HG02763 (cell line): Measurements from ENCODE around the gene UBE2N.
A peak's percentile ranks its signal among the peaks of the same experiment; 100 is the strongest.
"Not testable (repeated sequence)": the region's sequence is repeated elsewhere in the genome, so short reads cannot be mapped to it uniquely, and the experiment has no call there.

Experiments used
- ATAC-seq: cut with Tn5 transposase; IDR thresholded peaks from one replicate; pipeline ENCODE4 v1.9.1; 2021; ENCODE audit warnings: mild to moderate bottlenecking, moderate library complexity; ENCODE audit not compliant: unreplicated experiment

UBE2N gene

DNA sequence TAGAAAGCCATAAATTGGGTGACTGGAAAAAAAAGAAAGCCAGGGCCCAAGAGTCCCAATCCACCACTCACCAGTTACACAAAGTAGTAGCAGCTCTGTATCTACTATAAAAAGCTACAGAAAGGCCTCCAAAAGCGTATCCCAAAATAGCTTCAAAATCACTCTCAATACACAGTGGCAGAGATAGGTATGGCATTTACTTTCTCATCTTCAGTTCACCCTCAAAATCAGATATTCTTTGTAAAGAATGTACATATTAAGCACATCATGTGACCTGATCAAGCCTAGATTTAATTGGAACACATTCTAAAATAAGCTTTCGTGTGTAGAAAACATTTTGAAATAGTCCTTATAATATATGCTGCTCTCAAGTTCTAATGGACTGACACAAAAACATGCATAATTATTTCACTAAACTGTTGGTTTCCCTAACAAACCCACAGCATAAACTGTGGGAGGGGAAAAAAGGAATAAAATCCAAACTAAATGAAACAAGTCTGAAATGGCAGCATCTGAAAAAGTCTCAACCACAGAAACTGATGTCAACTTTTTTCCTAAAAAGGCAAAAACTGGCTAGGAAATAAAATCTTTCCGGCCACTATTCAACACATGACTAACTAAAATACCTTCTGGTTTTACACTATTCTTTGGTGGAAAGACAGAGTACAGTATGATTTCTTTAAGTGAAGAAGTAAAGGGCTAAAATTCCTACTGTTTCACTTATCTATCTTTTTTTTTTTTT, 25.9 kb downstream of the UBE2N start:
- no peak for ATAC-seq

DNA sequence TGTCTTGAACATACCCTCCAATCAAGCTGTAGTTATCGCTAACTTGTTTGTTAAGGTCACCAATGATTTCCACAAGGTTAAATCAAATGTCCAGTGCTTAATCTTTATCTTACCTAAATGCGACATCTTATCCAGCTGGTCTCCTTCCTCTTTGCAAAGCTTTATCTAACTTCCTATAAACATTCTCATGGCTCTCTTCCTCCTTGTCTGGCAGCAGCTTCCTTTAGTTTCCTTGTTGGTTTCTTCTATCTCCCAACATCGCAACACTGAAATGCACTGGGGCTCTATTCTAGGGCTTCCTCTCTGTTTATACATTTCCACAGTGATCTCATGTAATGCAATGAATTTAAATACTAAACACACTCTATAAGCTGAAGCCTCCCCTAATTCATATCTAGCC, 28.7 kb downstream of the UBE2N start:
- no peak for ATAC-seq

DNA sequence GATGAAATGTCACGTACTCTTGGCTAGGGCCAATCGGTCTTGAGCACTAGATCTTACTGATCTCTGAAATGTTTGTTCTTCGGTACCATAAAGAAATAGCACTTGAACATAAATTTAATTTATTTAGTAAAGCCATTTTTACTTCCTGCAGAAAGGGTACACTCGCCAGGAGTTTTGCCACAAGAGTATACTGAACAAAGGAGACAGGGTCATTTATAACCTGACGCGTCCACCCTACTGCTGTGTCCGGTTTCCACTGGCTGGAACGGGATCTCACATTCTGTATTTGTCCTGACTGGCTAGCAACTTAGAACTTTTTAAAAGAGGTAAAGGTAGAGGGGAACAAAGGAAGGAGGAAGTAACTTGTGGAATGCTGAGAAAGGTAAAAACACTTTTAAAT, 29.4 kb downstream of the UBE2N start:
- ATAC-seq, result not testable (repeated sequence)

DNA sequence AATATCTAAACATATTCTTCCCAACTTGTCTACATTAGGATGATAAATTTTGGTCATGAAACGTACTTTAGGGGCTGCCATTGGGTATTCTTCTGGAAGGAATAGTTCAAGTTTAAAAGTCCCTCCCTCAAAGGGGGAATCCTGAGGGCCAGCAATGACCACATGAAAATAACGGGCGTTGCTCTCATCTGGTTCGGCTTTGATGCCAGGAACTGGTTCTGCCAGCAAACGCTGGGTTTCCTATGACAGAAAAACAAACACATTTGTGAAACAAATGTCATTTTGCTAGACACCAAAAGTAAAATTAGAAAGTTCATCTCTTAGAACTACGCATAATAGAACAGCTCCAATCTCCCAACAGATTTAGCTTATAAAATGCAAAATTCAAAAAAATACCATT, 30.7 kb downstream of the UBE2N start:
- ATAC-seq, result not testable (repeated sequence)

DNA sequence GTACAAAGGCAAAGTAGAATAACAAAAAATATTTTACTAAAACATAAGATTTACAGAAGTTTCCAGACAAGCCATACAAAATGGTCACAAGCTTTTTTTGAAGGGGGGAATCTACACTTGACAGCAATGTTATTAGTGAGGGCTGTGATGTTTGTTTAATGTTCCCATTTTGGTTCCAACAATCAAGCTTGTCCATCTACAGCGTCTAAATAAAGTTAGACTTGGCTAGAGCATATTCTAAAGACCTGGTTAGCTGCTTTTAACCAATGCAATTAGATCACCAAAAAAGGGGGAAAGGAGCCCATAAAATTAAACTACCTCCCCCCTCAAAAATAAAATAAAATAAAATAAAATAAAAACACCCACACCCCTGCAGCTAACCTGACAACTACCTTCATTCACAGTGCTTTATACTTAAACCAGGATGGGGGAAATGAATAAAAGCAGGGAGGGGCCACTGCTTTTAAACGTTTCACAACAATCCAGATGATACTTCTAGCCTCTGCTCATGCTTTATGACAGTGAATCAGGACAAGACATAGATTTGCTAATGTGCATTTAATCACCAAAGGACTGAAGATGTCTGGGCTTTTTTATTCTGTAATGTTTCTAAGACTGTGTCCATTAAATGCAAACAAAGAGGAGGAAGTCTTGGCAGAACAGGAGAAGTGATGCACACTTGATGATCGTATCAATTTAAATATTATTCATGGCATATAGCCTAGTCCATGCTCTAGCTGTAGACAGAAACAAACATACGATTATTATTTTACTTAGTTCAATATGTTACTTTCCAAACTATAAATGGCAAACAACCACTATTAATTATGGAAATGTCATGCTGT, 32.2 kb downstream of the UBE2N start:
- ATAC-seq, result not testable (repeated sequence)

DNA sequence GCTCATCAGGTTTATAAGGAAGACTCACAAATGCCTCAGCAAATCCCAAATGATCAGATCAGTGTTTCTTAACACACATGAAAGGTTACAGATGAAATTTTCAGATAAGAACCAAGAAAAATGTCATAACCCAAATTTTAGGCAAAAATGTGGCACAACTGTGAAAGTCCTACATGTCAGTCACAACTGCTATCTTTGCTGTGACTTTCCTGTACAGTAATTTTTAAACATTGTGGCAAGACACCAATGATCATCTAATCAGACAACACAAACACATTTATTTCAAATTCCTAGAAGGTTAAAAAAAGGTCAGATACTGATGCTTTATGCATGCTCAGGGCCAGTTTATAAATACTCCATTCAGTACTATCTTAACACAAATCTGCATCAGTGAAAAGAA, 32.9 kb downstream of the UBE2N start:
- ATAC-seq, result no peak

DNA sequence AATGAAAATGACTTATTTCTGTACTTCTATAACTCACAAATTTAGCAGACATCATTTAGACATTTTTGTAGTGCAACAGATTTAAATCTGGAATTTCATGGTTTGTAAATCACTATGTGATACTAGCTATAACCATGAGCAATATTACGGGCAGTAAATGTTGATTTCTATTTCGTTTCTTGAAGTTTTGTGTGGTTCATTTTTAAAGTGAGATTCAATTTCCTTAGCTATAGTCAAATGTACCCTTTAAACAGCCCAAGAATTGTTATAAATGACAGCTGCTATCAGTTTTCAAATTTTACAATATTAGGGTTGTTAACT, 33.8 kb downstream of the UBE2N start:
- no peak for ATAC-seq

DNA sequence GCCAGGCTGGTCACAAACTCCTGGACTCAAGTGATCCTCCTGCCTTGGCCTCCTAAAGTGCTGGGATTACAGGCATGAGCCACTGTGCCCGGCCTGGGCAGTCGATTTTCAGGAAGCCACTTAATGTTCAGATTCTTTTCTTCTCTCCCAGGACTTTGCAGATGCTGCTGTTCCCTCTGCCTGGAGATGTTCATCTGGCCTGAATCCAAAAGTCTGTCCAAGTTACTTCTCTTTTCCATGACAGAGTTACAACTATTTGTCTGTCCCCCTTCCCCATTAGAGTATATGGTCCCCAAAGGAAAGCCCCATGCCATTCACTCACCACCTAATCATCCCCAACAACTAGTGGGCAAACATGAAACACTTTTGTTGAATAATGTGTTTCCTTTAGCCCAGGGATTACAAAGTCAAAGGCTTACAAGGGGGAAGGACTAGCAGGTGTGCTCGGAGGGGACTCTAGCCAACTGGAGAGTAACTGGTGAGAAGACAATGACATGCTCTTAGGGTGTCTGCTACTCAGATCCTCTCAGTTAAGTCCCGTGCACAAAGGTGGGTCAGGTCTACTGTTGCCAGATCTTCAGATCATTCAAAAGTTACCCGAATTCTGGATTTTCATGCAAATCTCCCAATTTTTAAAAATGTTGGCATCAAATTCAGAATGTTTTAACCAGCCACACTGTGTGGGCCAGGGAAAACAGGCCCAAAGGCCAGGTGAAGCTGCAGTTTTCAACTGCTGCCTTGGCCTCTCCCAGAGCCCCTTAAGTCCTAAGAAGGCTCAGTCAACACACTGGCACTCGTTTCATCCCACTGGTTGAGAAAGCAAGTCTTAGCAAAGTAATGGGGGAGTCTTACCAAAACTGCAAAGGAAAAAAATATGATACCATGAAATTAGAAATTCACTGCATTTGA, 34.4 kb downstream of the UBE2N start:
- ATAC-seq, result no peak

DNA sequence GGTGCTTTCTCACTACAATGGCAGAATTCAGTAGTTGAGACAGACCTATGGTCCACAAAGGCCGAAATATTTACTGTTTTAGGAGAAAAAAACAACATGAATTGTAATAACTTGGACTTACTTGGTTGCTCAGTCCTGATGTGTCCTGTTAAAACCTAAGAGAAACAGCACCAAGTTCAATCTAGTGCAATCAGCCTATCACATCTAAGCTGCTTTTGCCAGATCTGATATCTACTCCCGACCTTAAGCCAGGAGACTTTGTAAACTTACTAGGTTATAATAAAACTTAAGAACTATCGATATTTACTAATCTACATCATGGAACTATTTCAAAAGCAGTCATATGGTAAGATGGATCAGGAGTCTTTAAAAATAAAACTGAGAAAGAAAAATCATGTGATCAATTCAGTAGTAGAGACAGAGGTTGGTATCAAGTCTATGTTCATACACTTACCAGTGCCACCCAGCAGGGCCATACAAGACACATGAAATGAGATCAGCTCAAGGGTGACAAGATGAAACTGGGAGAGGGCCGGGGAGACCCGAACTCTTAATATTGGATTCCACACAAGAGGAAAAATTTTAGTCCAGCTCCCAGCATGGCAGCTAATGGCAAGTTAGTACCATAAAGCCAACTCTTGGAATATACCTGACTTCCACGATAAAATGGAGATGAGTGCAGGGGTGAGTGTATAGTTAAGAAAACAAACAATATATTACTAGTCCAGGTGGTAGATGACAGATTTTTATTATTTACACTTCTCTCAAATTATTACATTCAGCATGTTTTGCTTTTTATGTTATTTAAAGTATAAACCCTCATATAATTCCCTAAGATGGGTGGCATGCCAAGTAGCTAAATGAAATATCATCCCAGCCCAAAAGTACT, 36.5 kb downstream of the UBE2N start:
- ATAC-seq, result no peak

DNA sequence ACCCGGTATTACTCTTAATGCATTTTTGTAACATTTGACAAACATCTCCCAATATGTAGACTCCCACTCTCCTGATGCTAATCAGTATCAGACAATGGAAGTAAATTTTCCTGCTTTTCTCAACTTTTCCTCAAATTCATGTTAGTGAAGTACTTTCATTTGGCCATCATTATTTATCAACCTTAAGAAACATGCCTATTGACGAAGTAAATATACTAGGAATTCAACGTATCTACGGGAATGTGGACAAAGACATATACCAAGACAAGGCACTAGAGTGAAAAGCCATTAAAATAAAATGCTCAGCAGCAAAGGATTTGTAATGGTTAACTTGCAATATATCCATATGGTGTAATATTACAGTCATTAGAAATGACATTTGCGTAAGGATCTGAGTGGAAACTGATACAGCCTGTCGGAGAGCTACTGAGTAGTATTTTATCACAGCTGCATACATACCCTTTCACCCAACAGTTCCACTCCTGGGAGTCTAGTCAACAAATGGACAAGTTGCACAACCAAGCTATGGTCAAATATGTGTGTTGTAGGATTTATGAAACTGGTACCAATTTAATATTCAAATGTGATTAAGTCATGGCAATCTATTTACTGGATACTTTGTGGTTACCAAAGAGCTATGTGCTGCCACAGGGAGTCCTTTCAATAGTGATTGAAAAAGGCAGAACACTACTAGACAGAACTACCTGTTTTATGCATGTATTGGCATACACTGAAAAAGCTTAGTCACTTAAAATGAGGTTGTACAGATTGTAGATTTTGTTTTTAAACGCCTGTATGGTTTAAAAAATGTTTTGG, 37.6 kb downstream of the UBE2N start:
- ATAC-seq, result no peak

DNA sequence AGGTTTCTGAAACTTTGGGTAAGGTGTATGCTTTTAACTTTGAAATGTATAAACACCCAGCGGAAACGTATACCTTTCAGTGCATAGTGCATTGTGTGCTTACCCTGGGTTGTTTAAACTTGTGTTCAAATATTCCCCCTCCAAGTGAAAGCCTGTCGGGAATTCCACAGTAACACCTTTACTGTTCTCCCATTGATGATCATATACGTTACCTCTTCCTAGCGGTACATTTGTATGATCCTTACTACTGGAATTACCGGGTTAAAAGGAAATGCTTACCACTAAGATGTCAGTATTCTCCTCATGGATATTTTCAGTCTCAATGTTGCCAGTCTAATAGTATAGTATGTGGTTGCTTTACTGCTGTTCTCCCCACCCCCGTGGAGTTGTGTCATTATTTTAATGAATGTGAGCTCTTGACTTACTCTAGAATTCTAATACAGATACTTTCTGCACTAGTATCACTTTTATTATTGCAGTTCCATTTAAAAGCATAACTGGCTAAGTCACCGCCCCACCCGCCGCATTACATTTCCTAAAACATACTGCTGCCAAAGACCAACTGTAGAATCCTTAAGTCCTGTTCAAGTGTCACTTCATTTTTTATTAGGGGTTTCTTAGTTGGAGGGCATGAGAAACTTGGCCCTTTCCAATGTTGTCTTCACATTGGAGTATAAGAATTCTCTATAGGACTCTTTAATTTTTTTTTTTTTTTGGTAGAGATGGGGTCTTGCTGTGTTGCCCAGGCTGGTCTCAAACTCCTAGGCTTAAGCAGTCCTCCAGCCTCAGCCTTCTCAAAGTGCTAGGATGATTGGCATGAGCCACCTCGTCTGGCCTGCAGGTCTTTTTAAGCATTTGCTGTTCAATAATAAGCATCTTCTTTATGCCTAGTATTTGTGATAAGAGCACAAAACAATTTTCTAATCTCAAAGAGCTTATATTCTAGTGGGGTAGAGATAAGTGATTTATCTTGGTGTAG, 39.1 kb downstream of the UBE2N start:
- ATAC-seq, result no peak

DNA sequence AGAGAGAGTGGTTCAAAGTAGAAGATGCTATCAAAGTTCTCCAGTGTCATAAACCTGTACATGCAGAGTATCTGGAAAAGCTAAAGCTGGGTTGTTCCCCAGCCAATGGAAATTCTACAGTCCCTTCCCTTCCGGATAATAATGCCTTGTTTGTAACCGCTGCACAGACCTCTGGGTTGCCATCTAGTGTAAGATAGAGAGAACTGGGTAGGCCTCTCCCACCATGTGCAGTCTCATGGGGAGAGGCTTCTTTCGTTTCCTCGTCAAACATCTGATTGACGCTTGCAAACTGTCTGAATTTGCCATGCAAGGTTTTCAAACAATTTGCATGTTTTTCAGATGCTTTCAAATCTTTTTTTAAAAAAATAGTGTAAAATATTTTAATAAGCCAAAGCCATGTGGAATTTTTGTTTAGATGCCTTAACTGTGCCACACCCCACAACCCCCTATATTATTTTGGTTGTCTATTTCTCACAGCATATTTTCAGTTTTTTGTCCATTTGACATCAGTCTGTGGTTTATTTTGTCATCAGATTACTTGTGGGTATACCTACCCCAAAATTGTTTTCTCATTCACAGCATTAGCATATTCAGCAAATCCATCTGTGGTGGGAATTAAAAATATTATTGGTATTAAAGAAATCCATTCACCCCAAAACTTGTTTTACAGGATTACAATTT, 42.4 kb downstream of the UBE2N start:
- peak; percentile 87 for ATAC-seq

DNA sequence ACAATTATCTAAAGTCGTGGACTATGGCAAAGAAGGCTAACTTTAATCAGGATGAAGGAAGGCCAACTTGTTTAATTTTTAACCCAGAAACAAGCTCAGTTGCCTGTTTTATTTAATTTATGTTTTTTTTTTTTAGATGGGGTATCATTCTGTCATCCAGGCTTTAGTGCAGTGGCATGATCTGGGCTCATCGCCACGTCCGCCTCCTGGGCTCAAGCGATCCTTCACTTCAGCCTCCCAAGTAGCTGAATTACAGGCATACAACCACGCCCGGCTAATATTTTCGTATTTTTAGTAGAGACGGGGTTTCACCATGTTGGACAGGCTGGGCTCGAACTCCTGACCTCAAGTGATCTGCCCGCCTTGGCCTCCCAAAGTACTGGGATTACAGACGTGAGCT, 44.3 kb downstream of the UBE2N start:
- ATAC-seq, result no peak

DNA sequence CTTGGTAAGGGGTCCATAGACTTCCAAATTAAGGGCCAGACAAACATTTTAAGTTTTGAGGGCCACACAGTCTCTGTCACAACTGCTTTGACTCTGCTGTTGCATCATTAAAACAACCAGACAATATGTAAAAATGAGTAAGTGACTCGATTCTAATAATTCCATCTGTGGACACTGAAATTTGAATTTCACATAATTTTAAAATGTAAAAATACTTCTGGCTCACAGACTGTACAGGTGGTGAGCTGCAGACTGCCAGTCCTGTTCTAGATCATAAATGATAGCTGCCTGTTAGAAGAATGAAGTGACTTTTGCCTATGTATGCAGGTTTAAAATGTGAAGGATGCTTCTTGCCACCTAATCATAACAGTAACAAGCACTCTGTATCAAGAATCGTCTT, 48.3 kb downstream of the UBE2N start:
- no peak for ATAC-seq

DNA sequence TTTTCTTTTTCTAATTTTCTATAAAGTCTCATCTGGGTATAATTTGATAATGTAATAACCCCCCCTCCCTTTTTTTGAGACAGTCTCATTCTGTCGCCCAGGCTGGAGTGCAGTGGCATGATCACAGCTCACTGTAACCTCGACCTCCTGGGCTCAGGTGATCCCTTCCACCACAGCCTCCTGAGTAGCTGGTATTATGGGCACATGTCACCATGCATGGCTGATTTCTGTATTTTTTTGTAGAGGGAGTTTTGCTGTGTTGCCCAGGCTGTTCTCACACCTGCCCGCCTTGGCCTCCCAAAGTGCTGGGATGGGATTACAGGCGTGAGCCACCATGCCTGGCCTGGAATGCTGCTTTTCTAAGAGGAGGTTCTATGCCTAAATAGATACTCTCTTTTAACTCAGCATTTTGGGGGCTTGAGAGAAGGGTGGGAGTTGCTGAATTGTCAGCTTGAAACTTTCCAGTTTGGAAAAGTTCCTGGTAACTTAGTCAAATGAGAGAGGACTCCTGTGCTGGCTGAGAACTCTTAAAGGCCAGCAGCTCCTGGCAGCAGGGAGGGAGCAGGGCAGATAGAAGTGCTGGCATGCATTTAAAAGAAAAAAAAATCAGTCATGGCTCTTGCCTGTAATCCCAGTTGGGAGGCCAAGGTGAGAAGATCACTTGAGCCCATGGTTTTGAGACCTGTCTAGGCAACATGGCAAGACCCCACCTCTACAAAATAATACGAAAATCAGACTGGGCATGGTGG, 51.0 kb downstream of the UBE2N start:
- no peak for ATAC-seq

DNA sequence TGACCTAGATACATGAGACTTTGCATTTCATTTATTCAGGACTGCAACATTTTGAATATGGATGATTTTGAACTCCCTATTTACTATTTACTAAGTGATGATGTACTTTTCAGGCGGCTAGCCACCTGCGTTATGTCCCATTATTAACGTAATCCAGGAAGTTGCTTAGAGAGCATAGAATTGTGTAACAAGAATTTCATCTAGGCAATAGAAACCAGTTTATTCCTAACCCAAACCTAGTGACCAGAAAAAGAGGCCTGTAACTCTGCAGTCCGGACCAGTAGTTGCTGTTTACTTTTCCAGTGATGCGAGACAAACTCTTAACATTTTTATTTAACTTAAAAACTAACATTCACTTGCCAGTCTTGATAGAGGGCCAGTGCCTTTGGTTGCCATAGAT, 51.7 kb downstream of the UBE2N start:
- ATAC-seq, result no peak

DNA sequence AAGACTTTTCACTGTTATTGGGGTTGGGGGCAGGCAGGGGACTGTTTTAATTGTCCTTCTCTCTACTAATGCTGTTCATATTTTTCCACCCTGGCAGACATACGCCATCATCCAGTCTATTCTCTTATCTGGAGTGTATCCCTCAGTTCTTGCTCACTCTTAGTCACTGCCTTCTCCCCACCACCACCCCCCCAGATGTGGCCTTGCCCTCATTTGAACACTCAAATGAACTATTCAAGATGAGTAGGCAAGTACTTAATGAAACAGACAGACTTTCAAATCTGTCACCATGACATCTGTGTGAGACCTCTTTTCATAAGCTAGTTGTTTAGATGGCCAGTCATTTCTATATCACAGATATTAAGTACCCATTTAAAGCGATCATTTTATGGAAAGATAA, 54.0 kb downstream of the UBE2N start:
- no peak for ATAC-seq
